SU-DHL-6 (cell line): ENCODE data around the gene METTL24.

Experiments
- CTCF ChIP-seq: fragments of 200-600 bp; sonication (generic); IDR thresholded peaks from one replicate; pipeline ENCODE4 v1.5.1; 2017; ENCODE audit warnings: antibody characterized with exemption, mild to moderate bottlenecking, low read length, moderate library complexity; ENCODE audit not compliant: insufficient read depth, poor library complexity, severe bottlenecking
- EZH2phosphoT487 ChIP-seq: fragments of 200-600 bp; sonication (generic), shearing (Covaris generic); conservative IDR thresholded peaks from 2 replicates; pipeline ENCODE4 v1.6.1; 2018; ENCODE audit warnings: mild to moderate bottlenecking, antibody characterized with exemption, low read length, moderate library complexity, mixed read lengths

- TF ChIP-seq CTCF = no peak
- TF ChIP-seq EZH2phosphoT487 = no peak
These were observed 5.6 kb upstream of the METTL24 start for GRCh38 chr6:110363748-110364147.
